A549 treated with RU486 at 1 μM for 4 hours (cell line): ENCODE measurements around the gene POGK. TPM values are rescaled to one million over a fixed set of nuclear protein-coding genes. Genes with fewer than 3 reads are reported as not detected.

Experiments used
- total RNA-seq: library from RNA; stranded (reverse); fragments of 200-300 nt; extraction: Qiagen RNA extraction; gene quantifications from 5 replicates; pipeline ENCODE4 v1.2.3, GENCODE V29; 2022; ENCODE audit warnings: low read depth

The POGK gene, protein sequence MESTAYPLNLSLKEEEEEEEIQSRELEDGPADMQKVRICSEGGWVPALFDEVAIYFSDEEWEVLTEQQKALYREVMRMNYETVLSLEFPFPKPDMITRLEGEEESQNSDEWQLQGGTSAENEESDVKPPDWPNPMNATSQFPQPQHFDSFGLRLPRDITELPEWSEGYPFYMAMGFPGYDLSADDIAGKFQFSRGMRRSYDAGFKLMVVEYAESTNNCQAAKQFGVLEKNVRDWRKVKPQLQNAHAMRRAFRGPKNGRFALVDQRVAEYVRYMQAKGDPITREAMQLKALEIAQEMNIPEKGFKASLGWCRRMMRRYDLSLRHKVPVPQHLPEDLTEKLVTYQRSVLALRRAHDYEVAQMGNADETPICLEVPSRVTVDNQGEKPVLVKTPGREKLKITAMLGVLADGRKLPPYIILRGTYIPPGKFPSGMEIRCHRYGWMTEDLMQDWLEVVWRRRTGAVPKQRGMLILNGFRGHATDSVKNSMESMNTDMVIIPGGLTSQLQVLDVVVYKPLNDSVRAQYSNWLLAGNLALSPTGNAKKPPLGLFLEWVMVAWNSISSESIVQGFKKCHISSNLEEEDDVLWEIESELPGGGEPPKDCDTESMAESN
- 21.8 to 31.2 TPM (median 29.6 TPM) in 5 replicates for total RNA-seq

DNA sequence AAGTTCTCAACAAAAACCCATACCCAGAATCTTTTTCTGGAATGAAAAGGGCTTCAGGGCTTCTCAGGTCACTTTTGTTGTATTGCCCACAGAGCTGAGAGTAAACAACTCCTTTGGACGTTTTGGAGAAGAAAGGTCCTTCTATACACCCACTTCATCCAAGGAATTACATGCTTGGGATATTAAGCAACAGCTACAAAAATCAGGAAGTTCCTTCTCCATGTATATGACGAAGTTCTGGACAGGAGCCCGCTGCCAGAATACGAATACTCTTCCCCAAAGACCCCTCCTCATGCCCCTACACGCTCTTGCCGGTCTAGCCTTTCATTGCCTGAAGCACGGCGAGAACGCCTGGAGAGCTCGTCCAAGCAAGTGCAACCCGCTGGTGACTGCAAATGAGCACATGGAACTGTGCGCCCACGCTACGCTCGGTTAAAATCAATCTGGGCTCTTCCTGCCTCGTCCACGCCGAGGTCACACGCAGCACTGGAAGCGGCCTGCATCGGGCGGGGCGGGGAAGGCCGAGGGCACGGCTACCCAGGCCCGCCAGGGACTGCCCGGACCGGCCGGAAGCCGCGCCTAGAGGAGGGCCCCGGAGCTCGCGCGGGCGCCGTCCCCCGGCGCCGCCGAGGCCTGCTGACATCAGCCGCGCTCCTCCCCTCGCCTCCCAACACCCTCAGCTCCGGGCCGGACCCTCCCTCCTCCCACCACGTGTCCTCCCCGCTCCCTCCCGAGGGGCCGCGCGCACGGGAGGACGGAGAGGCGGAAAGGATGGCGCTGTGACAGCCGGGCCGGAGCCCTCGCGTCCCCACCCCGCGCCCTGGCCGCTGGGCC, at the start of gene POGK:
TSS of gene POGK (plus strand) at position 710 of the 834 bp plus-strand sequence. CDS start 1,482 bp downstream, outside the sequence.

GRCh38 chr1:166875734-166876539, 36.7 kb downstream of the POGK start, which contains the start of gene TADA1:
TSS of gene TADA1 (minus strand) at chr1:166876264. CDS start at chr1:166876233, 31 bp downstream.

Other genes with a start within 250 kb of the POGK start
- gene TADA1, start 36.8 kb downstream of the POGK start, total RNA-seq = 9.3 to 13.8 TPM (median 13.1 TPM) in 5 replicates
- 0.02 to 0.05 TPM in 2 of 5 replicates, not detected in the others for gene ILDR2, start 136.1 kb downstream of the POGK start, total RNA-seq
- not detected in 5 replicates for gene MAEL, start 149.8 kb downstream of the POGK start, total RNA-seq